SKM-1 treated with dmso at 0.1 percent for 144 hours (cell line): Measurements from ENCODE around the gene QSER1.

Experiments used
- DNase-seq: peaks from one replicate; lab custom pipeline; 2025; ENCODE audit not compliant: unreplicated experiment; lab: John Stamatoyannopoulos, UW

The QSER1 gene

DNA sequence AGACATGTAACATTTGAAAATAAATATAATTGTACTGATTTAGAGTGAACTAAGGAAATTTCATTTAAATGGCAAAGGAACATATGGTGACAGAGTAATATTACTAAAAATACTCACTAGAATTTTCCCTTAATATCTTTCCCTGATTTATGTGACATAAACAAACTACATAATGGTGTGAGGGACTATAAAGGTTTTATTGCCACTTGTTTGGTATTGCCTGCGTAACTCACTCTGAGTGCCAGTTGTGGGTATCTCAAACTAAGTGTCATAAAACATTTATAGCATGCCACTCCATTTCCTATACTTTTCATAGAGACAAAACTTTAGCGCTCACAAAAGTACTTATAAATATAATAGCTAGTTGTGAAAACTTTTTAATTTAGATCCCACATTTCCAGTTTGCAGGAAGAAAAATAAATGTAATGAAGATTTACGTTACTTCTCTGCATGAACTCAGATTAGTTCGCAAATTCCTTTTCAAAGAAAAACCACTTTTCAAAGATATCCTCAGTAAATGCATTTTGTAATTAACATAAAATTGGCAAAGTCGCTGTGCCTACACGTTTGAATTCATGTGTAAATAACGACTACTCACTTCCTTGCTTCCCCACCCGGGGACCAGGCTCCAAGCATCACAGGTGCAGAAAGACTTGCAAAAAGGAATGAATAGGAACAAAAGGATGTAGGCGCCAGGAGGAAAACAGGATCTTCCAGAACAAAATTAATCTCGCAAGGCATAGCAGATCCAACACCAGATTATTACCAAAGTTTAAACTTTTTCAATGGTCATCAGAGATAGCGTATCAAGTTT lies 1.6 kb upstream of the QSER1 start:
- no peak for DNase-seq

DNA sequence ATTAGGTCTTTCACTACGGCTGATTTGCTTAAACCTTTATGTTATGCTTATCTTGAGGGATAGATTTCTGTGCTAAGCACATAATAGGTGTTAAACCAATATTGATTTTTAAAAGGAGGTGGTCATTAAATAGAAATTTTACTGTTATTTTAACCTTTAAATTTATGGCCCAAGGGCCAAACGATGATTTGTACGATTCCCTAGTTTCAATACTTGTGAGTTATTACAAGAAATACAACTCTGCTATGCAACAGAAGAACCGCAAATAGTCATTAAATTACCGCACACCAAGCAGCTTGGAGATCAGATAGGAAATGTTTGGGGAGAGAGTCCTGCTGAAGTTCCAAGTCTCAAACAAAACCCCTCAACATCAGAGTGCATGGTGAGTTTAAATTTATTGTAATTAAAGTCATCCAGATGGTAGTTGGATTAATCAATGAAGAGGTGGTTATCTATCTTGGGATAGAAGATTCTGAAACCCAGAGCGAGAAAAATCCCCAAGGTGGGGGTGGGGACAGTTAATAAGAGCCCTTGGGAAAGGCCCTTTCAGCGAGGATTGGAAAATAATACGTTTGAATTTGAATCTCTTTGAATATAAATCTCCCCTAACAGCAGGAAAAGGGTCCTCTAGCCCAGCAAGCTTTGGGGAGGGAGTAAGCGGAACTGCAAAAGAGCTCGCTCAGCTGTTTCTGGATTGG lies 805 bp upstream of the QSER1 start:
- DNase-seq: no peak

DNA sequence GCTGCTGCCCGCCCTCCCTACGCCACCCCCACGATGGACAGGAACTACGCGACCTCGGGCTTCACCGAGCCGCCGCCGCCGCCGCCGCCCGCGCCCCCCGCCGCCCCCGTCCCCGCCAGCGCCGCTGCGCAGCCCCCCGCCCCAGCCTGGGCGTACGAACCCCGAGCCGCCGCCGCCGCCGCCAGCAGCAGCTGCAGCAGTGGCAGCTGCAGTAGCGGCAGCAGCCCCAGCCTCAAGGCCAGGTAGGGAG lies 407 bp downstream of the QSER1 start:
- no peak for DNase-seq

DNA sequence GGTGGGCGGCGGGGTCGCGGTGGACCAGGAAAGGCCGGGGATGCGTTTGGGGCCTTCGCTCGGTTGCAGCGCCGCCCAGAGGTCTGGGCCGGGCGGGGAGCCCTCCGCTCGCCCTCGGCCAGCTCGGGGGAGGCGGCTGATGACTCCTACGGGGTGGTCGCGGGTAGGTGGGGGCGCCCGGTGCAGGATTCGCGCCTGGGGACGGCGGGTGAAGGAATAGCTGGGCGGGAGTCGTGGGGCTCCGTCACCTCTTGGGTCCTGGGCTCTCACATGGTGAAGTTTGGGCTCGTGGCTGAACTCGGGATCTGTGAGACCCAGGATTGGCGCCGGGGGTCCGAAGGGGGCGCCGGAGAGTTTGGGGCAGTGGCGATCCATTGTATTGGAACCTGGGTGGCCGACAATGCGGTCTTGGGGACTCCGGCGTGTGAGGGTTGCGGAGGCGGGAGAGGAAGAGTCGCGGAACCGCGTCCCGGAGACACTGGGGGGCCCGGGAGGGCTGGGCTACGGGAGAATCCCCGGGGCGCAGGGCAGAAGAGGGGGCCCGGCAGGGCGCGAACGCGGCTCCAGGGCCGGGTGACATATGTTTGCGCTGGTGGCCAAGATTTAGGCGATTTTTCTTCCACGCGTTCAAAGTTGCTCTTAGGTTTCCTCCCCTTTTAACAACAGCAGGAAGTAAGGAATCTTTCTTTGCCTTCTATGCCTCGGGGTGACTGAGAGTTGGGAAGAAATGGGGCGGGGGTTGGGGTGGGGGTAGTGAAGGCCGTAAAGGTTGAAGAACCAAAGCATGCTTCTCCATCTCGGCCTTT lies 935 bp downstream of the QSER1 start:
- DNase-seq: peak; percentile 28

DNA sequence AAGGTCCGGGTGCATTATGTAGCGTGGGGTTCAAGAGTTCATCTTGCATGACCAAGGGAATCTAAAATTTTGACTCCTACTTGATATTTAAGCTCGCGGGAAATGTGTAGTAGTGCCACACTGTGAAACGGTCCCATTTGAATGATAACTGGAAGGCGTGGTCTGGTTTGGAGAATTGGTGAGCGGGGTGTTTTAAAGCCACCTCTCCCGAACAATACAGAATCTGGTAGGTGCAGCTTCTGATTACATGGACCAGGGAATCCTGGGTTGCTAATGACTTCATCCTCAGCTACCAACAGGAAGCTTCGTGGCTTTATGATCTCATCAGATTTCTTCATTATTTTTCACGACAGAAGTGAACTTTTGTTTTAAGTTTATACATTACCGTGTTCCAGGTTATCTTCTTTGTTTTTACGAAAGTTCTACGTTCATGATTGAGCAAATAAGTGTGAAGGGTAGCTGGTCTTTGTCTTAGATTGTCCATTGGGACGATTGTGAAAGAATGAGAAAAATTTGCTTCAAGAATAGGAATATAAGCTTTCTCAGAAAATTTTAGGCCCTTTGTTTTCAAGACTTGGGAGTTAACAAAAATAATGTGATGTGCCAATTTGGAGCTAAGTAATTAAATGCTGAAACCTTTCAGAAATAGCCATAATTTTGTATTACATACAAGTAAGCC lies 1.7 kb downstream of the QSER1 start:
- DNase-seq: peak; percentile 48

DNA sequence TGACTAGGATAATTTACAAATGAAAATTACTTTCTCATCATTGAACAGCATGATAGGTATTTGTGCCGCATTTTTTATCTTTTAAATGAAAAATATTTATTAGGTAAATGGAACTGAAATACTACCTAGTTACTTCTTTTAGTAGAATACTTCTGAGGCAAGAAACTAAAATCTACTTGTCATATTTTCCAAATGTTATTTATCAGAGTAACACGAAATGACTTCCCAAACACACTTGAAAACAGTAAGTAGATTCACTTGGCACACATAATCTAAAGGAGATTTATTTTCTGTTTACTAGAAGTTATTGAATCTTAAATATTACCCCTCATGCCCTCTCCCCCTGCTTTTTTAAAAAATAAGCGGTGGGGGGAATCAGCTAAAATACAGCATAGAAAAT lies 2.3 kb downstream of the QSER1 start:
- DNase-seq: no peak

DNA sequence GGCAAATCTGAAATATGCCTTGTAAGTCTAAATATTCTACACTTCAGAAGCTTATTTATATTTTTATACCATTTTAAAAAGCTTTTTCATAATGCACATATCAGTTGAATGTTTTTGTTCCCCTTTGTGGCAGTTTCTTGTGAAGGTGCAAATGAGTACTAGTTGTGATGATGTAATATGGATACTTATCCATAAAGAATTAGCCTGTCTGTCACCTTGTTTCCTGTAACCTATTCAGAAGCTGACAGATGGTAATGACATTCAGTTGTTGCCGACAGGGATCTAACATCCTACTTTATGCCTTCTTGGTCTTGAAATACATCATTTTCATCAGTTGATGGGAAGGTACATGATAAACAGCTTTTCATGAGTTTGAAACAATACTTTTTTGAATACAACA lies 2.9 kb downstream of the QSER1 start:
- DNase-seq: no peak

DNA sequence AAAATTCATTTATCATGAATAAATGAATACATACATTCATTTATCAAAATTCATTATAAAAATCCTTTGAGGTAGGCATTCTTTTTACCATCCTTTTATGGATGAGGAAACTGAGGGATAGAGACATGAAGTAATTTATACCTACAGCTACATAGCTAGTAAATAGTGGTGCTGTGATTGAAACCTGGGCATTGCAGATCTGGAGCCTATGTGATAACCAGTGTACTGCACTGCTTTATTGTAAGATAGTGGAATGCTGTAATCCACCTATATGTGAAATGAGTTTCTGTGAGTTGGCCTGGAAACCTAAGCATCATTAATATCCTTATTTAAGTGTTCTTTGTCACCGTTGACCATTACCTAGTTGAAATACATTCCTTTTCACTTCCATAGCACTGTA lies 4.5 kb downstream of the QSER1 start:
- no peak for DNase-seq

DNA sequence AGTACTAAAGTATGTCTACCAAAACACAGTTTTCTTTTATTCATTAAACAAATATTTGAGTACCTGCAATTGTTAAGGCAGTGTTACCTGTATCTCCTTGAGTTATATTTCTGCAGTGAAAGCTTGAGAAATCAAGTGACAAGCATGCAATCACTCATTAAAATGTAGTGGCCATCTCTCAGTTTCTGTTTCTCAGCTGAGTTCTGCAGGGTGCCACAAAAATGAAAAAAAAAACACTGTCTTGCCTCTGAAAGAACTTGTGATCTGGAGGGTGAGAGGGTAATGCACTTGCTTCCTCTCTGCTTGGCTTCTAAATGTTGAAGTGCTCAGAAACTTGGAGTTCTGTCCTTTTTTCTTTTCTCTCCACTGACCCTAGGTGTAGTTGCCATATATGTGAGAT lies 6.8 kb downstream of the QSER1 start:
- no peak for DNase-seq

DNA sequence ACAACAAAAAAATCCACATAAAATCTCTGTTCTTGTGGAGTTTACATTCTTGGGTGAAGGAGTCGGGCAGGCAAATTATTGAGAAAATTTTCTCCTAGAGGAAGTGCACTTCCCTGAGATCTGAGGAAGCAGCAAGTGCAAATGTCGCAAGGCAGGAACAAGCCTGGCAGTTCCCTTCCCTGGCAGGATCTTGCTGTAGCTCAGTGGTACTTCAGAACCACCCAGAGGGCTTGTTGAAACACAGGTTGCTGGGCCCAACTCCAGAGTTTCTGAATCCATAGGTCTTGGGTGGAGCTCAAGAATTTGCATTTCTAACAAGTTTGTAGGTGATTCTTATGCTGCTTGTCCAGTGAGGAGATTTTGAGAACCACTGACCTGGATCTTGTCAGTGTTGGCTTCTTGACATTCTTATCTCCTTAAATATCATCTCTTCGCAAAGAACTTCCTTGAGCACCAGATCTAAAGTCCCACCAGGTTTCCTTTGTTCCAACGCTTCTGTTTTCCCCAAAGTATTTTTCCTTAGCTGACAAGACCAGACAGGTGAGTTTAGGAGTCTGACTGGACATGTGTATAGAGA lies 9.6 kb downstream of the QSER1 start:
- DNase-seq: peak; percentile 6

DNA sequence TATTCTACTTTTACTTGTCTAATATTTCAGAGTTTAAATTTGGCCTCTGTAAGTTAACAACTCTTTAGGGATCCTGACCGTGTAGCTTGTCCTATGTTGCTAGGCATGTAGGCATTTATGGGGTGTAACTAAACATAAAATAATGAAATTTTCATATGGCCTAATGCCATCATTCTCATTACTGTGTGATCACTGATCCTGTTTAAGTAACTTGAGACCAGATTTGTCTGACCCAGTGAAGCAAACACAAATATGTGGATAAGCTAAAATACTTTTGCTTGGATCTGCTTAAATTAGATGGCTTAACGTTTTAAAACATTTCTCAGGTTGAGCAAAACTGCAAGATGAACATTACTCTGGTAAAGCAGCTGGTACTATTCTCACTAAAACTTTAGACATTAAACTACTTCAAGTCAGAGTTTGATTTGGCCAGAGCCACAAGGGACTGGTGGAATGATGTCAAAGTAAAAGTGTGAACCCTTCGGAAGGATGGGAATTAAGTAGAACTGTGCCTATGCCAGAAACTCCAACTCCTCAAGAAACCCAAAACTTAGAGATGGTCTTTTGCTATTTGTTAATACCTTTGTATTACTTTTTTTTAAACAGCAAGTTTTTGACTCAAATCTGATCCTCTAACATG lies 12.5 kb downstream of the QSER1 start:
- DNase-seq: no peak

DNA sequence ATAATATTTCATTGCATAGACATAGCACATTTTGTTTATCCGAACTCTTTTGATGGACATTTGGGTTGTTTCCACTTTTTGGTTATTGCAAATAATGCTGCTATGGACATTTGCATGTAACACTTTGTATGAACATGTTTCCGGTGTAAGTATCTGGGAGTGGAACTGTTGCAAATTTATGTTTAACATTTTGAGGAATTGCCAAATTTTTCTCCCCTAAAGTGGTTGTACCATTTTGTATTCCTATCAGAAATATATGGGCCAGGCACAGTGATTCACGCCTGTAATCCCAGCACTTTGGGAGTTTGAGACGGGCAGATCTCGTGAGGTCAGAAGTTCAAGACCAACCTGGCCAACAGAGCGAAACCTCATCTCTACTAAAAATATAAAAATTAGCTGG lies 16.0 kb downstream of the QSER1 start:
- DNase-seq: no peak

DNA sequence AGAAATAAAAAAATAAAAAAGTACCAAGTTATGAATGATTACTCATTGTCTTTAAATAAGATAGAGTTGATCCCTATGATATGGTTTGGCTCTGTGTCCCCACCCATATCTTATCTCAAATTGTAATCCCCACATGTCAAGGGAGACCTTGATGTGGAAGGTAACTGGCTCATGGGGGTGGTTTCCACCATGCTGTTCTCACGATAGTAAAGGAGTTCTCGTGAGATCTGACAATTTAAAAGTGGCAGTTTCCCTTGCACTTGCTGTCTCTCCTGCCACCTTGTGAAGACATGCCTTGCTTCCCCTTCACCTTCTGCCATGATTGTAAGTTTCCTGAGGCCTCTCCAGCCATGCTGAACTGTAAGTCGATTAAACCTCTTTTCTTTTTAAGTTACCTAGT lies 18.8 kb downstream of the QSER1 start:
- no peak for DNase-seq

DNA sequence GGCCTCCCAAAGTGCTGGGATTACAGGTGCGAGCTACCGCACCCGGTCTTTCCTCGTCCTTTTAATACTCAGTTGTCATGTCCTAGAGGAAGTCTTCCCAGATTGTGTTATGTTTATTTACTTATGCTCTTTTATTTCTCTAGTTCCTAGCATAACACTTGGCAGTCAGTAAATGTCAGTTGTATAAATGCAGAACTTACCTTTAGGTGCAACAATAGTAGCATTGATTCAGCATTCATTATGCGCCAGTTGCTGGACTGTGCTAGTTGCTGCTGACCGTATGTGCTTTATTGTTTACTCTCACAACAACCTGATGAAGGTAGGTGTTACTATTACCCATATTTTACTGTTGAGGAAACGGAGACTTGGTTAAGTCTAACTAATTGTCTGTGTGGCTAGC lies 20.8 kb downstream of the QSER1 start:
- DNase-seq: no peak

DNA sequence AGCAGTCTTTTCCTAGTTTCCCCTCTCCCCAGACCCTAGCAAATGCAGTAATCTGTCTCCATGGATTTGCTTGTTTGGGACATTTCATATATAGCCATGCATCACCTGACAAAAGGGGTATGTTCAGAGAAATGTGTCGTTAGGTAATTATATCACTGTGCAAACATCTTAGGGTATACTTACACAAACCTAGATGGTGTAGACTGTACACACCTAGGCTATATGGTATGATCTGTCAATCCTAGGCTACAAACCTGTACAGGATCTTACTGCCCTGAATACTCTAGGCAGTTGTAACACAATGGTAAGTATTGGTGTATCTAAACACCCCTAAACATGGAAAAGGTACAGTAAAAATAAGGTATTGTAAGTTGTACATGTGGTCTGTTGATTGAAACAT lies 23.8 kb downstream of the QSER1 start:
- DNase-seq: no peak

DNA sequence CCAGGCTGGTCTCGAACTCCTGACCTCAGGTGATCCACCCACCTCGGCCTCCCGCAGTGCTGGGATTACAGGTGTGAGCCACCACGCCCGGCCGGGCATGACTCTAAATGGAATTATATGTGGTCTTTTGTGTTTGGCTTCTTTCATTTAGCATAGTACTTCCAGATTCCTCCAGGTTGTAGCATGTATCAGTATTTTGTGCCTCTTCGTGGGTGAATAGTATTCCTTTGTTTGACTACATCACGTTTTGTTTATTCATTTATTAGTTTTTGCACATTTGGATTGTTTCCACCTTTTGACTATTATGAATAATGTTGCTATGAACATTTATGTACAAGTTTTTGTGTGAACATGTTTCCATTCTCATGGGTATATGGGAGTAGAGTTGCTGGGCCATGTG lies 24.4 kb downstream of the QSER1 start:
- DNase-seq: no peak

DNA sequence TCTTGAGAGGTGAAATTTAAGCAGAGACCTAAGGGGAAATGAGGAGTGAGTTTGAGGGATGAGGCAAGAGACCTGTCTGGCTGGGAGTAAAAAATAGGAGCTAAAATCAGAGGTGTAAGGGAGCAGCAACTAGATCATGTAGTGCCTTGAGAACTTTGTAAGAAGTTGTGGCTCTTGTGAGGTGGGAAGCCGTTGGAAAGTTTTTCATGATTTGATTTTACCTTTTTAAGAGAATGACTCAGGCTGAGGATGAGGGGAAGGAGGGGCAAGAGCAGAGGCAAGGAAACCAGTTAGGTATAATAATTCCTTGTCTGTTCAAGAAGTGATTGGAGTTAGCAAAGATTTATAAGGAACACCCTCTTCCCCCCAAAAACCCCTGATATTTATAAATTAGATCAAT lies 25.8 kb downstream of the QSER1 start:
- DNase-seq: no peak

DNA sequence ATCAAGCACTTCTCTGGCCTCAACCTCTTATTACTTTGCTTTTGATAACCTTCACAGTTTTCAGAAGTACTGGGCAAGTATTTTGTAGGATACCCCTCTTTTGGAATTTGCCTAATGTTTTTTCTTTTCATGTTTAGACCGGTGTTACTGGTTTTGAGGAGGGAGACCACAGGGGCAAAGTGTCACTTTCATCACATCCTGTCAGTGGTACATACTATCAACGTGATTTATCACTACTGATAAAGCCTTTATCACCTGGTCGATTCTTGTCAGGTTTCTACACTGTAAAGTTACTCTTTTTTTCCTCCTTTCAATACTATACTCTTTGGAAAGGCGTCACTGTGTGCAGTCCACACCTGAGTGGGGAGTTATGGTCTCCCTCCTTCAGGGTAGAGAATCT lies 26.7 kb downstream of the QSER1 start:
- no peak for DNase-seq

DNA sequence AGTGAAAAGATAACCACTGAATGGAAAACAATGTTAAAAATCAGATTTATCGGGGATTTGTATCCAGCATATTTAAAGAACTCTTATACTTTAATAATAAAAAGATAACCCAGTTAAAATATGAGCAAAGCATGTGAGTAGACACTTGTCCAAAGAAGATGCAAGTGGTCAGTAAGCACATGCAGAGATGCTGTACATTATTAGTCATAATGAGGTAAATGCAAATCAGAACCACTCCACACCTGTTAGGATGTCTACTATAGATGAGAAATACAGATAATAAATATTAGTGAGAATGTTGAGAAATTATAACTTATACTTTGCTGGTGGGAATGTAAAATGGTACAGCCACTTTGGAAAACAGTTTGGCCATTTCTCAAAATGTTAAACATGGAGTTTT lies 28.0 kb downstream of the QSER1 start:
- DNase-seq: no peak

DNA sequence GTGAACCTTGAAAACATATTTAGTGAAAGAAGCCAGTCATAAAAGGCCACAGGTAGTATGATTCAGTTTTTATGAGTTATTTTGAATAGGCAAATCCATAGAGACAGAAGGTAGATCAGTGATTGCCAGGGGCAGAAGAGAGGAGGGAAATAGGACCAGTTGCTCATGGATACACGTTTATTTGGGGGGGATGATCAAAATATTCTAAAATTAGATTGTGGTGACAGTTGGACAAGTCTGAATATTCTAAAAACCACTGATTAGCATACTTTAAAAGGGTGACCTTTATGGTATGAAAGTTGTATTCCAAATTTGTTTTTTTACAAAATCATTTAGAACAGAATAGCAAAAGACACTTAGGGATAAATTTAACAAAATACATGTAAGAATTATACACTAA lies 28.6 kb downstream of the QSER1 start:
- DNase-seq: no peak

DNA sequence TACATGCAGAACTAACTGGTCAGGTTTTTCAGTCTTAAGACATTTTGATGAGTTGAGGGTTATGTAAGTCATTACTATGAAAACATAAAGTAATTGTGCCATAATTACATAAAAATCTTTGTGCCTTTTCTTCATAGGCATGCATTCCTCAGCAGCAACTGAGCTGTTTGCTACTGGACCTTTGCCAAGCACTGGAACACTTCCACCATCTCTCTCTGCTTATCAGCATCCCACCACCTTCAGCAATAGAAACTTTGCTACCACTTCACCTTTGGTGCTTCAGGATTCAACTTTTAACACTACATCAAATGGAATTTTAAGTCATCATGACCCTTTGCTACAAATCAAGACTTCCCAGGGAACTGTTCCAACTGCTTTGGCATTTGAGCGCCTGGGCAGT lies 39.0 kb downstream of the QSER1 start:
- no peak for DNase-seq
